GM12875 (cell line): ENCODE results near the gene MRPS9.

Experiments used
- H3K4me3 ChIP-seq: one replicate; pipeline ENCODE4 v1.5.1; 2011; ENCODE audit warnings: low read depth, low read length, control low read depth
- TF ChIP-seq, protein P1 (sequence below): IDR thresholded peaks from 2 replicates; pipeline ENCODE4 v1.5.1; 2011; ENCODE audit warnings: low read depth, mild to moderate bottlenecking, control low read depth, inconsistent platforms, low read length, moderate library complexity, borderline replicate concordance; ENCODE audit not compliant: insufficient read depth

MRPS9 gene

DNA sequence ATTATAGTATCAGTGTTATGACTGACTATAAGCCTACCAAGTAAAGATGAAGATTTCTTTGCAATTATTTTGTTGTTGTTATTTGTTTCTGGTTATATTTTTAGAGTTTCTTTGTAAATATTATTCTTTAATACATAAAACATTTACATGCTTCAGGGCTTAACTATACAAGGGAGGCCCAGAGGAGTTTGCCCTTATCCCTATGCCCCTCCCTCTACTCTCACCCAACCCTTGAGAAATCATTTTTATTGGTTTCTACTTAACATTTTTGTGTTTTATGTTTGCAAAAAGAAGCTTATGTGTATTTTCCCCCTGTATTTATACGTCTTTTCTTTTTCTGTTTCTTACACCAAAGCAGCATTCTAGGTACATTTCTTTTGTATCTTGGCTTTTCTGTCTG lies 30.5 kb downstream of the MRPS9 start:
- TF ChIP-seq, protein P1, sequence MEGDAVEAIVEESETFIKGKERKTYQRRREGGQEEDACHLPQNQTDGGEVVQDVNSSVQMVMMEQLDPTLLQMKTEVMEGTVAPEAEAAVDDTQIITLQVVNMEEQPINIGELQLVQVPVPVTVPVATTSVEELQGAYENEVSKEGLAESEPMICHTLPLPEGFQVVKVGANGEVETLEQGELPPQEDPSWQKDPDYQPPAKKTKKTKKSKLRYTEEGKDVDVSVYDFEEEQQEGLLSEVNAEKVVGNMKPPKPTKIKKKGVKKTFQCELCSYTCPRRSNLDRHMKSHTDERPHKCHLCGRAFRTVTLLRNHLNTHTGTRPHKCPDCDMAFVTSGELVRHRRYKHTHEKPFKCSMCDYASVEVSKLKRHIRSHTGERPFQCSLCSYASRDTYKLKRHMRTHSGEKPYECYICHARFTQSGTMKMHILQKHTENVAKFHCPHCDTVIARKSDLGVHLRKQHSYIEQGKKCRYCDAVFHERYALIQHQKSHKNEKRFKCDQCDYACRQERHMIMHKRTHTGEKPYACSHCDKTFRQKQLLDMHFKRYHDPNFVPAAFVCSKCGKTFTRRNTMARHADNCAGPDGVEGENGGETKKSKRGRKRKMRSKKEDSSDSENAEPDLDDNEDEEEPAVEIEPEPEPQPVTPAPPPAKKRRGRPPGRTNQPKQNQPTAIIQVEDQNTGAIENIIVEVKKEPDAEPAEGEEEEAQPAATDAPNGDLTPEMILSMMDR, result no peak
- no peak overlapping the region for H3K4me3 ChIP-seq

DNA sequence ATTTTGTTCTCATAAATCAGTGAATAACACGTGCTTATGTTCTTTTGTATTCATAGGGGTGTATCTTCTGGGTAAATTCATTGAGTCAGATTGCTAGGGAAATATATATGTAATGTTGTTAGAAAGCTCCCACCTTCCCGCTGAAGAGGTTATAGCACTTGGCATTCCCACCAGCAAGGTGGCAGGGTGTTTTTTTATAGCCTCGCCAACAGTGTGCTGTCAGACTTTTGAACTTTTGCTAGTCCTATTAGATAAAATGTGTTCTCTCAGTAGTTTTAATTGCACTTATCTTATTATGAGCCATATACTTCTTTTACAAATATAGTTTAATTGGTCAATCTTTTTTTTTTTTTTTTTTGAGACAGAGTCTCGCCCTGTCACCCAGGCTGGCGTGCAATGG lies 31.0 kb downstream of the MRPS9 start:
- TF ChIP-seq, protein P1, result no peak
- H3K4me3 ChIP-seq, result no peak overlapping the region

DNA sequence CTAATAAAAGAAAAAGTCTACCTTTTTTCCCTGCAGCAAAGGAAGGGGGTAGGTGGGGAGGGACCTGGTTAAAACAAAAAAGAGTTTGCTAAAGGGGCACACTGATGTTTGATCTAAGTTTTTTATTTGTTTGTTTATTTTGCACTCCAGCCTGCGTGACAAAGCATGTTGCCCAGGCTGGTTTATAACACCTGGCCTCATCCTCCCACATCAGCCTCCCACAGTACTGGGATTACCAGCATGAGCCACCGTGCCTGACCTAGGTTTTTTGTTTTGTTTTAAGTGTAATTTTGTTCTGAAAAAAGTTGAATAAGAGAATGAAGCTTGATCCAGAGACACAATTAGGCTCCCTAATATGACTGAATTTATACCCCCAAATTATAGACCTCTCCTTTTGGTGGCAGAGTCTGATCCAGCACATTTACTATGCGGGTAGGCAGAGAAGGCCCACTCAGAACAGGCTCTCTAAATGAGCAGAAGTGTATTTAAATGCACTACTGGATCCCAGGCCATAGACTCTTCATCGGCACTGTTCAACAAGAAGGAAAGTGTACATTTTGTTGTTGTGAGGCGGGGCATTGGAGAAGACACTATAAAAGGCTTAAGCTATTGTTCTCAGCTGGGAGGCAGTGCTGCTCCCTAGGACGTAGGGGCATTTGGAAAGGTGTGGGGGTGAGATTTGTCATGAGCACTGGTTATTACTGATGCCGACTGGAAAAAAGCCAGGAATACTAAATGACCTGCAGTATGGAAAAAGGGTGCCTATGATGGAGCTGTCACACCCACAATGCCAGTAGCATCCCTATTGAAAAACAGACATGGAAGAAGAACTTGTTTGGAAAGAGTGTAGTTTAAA lies 32.4 kb downstream of the MRPS9 start:
- H3K4me3 ChIP-seq, result no peak overlapping the region
- TF ChIP-seq, protein P1, result no peak

DNA sequence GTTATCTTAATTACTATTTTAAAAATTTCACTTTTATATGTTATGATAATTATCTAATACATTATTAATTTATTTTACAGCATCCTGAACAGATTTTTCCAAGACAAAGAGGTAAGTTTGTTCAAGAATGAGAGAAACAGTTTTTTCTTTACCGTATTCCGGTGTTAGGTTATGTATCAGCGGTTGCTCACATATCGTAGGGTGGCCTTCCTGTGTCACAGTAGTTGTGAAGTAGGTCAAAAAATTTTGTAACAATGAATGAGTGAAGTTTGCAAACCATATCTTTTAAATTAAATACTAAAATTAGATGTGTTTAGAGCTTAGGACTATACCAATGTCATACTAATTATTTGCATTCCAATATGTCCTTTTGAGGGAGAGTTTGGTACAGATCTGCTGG lies 33.5 kb downstream of the MRPS9 start:
- TF ChIP-seq, protein P1, result no peak

DNA sequence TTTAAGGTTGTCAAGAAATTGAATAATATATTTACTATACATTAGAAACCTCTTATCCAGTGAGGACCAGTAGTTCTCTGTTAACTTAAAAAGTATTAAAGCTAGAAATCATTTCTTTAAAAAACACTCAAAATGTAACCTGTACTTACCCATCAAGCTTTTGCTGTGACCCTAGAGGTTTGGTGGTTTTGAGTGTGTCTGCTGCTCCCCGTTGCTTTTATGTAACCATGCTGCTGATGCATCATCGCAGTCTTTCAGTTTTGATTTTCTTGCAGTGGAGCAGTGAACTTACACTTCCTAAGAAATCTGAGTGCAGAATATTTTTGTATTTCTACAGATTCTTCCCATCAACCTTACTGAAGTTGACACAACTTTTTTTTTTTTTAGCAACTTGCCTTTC lies 34.2 kb downstream of the MRPS9 start:
- no peak overlapping the region for H3K4me3 ChIP-seq
- TF ChIP-seq, protein P1, result no peak

More for the DNA sequence above, 33.5 kb downstream of the MRPS9 start:
- H3K4me3 ChIP-seq, result no peak overlapping the region

DNA sequence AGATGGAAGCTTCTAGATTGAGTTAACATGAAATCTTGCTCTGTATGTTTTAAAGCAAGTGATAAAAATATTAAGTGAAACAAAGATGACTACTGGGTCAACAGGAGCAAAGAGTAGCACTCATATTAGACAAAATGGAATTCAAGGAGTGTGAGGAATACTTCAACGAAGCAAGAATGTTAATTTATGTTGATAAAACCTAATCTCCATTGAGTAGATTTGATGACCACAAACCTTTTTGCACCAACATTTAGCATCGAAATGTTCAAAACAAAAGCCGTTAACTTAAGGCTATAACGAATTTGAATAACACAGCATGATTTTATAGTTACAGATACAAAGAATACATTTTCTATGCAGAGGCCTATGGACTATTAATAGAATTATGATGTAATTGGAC lies 35.7 kb downstream of the MRPS9 start:
- TF ChIP-seq, protein P1, result no peak
- no peak overlapping the region for H3K4me3 ChIP-seq

DNA sequence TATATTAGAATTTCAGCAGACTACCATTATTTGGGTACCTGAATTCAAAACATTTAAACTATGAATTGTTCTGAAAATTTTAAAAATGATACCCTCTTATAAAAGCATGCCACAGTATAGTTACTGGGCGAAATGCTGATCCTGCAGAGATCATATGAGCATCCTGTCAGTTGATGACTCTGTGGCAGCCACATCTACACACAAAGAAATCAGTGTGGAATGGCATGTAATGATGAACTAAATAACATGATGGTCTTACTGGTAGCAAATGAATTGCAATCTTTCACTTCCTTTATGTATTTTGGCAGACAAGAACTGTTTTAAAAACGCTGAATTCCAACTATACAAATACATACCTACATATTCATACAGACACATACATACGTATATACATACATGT lies 38.3 kb downstream of the MRPS9 start:
- no peak overlapping the region for H3K4me3 ChIP-seq
- TF ChIP-seq, protein P1, result no peak
